HepG2 (cell line): Measurements from ENCODE around the gene PBX2.

Source experiments
- CEBPB ChIP-seq: IDR thresholded peaks from 2 replicates; pipeline ENCODE4 v1.6.1; 2011; ENCODE audit warnings: low read depth, low read length, improper control_type of control experiment, borderline replicate concordance
- KLF16 ChIP-seq, 2 experiments: sonication (generic) in 1 of 2; formaldehyde crosslinking in 1 of 2; IDR thresholded peaks; 2 replicates each; pipeline versions ENCODE4 v1.6.1 to v1.8.0; 2016 to 2023; ENCODE audit warnings: missing genetic modification reagents in 2 of 2, missing compliant biosample characterization in 1 of 2
- POLR2A ChIP-seq, 2 experiments: IDR thresholded peaks; 2 replicates each; pipeline ENCODE4 v1.6.1; 2011; ENCODE audit warnings: low read depth in 2 of 2, low read length in 2 of 2, mild to moderate bottlenecking in 1 of 2, moderate library complexity in 1 of 2; ENCODE audit not compliant: insufficient read depth in 1 of 2
- RAD51 ChIP-seq: fragments of 450-650 bp; IDR thresholded peaks from 2 replicates; pipeline ENCODE4 v1.6.1; 2016; ENCODE audit warnings: borderline replicate concordance
- TAF1 ChIP-seq: sonication (generic); formaldehyde crosslinking; IDR thresholded peaks from 2 replicates; pipeline ENCODE4 v1.4.0; 2020; ENCODE audit warnings: missing genetic modification reagents
- ZNF331 ChIP-seq: sonication (generic); formaldehyde crosslinking; IDR thresholded peaks from 2 replicates; pipeline ENCODE4 v1.4.0; 2020; ENCODE audit warnings: missing genetic modification reagents
- TF ChIP-seq, protein P1 (sequence below), 2 experiments: sonication (generic) in 1 of 2; formaldehyde crosslinking in 1 of 2; IDR thresholded peaks; 2 replicates each; pipeline versions ENCODE4 v1.4.0 to v1.6.1; 2018 to 2020; ENCODE audit warnings: missing genetic modification reagents in 2 of 2, borderline replicate concordance in 1 of 2, low read depth in 1 of 2, mild to moderate bottlenecking in 1 of 2, missing biosample characterization in 1 of 2

DNA sequence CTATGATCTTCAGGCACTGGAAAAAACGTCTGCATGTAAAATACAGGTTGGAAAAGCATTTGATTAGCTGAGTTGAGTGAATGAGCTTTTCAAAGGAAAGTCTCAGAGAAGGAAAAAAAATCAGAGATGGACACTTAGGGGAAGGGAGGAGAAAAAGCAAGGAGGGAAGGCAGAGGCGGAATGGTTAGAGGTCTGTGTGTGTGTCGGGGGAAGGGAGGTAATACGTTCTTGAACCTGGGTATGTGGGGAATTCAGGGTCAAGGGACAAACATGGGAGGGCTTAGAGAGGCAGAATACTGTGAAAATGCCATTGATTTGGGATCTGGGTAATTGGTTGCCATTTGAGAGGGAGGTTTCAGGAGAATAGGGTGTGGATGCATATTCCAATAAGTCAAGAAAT lies 43.3 kb downstream of the PBX2 start:
- no peak for TF ChIP-seq RAD51
- no peak for TF ChIP-seq POLR2A (IDR thresholded peaks at IDR 0.05; ENCODE audit: insufficient read depth in 1 of 2, low read depth in 2 of 2, low read length in 2 of 2)
- no peak for TF ChIP-seq CEBPB
- TF ChIP-seq, protein P1, sequence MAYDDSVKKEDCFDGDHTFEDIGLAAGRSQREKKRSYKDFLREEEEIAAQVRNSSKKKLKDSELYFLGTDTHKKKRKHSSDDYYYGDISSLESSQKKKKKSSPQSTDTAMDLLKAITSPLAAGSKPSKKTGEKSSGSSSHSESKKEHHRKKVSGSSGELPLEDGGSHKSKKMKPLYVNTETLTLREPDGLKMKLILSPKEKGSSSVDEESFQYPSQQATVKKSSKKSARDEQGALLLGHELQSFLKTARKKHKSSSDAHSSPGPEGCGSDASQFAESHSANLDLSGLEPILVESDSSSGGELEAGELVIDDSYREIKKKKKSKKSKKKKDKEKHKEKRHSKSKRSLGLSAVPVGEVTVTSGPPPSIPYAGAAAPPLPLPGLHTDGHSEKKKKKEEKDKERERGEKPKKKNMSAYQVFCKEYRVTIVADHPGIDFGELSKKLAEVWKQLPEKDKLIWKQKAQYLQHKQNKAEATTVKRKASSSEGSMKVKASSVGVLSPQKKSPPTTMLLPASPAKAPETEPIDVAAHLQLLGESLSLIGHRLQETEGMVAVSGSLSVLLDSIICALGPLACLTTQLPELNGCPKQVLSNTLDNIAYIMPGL (CRISPR knock-in tag; IDR thresholded peaks at IDR 0.05; ENCODE audit: borderline replicate concordance in 1 of 2, low read depth in 1 of 2): no peak
- TF ChIP-seq TAF1 (CRISPR knock-in tag): no peak
- no peak for TF ChIP-seq ZNF331
- TF ChIP-seq KLF16 (CRISPR knock-in tag; IDR thresholded peaks at IDR 0.05): no peak
